Transverse colon (tissue), 3 donors: Measurements from ENCODE around the gene COL19A1.

Experiments used
- POLR2A ChIP-seq: fragments of 450-650 bp; IDR thresholded peaks from one replicate; pipeline ENCODE4 v1.6.1; 2016; ENCODE audit warnings: antibody characterized with exemption, mild to moderate bottlenecking, moderate library complexity
- POLR2AphosphoS5 ChIP-seq, 3 donors: sonication (generic); formaldehyde crosslinking; IDR thresholded peaks; one replicate each; pipeline ENCODE4 v1.6.1; 2016; ENCODE audit warnings: antibody characterized with exemption in 3 of 3

- TF ChIP-seq POLR2AphosphoS5 (IDR thresholded peaks at IDR 0.05), result no peak
- TF ChIP-seq POLR2A, result no peak
Measured at GRCh38 chr6:70216767-70217166, 350.4 kb downstream of the COL19A1 start.
